ENCODE data around the gene LARGE1.

The LARGE1 gene

GRCh38 chr22:33757802-33758483 lies 162.3 kb downstream of the LARGE1 start:
- FAIRE-seq: no peak

GRCh38 chr22:33757041-33757801 lies 163.1 kb downstream of the LARGE1 start:
- FAIRE-seq: no peak

GRCh38 chr22:33756508-33756949 lies 163.7 kb downstream of the LARGE1 start:
- FAIRE-seq: no peak

GRCh38 chr22:33748714-33749113 lies 171.6 kb downstream of the LARGE1 start:
- FAIRE-seq: no peak

- FAIRE-seq: no peak
These were observed 172.6 kb downstream of the LARGE1 start for GRCh38 chr22:33747576-33748180.

GRCh38 chr22:33747029-33747428 lies 173.2 kb downstream of the LARGE1 start:
- FAIRE-seq: no peak

- FAIRE-seq: no peak
These were observed 173.8 kb downstream of the LARGE1 start for GRCh38 chr22:33746501-33746928.

- no peak for FAIRE-seq
These were observed 174.8 kb downstream of the LARGE1 start for GRCh38 chr22:33745501-33745900.

- FAIRE-seq: no peak
These were observed 176.5 kb downstream of the LARGE1 start for GRCh38 chr22:33743756-33744155.

- no peak for FAIRE-seq
These were observed 179.3 kb downstream of the LARGE1 start for GRCh38 chr22:33741025-33741424.

- FAIRE-seq: no peak
These were observed 180.8 kb downstream of the LARGE1 start for GRCh38 chr22:33739516-33739915.

GRCh38 chr22:33737662-33738061 lies 182.6 kb downstream of the LARGE1 start:
- FAIRE-seq: no peak

GRCh38 chr22:33735978-33736377 lies 184.3 kb downstream of the LARGE1 start:
- no peak for FAIRE-seq

- FAIRE-seq: no peak
These were observed 191.4 kb downstream of the LARGE1 start for GRCh38 chr22:33728847-33729246.

- FAIRE-seq: no peak
These were observed 194.0 kb downstream of the LARGE1 start for GRCh38 chr22:33726294-33726734.

- no peak for FAIRE-seq
These were observed 196.4 kb downstream of the LARGE1 start for GRCh38 chr22:33723915-33724314.

- no peak for FAIRE-seq
These were observed 197.5 kb downstream of the LARGE1 start for GRCh38 chr22:33722816-33723215.

- no peak for FAIRE-seq
These were observed 200.0 kb downstream of the LARGE1 start for GRCh38 chr22:33720166-33720878.

GRCh38 chr22:33717694-33718396 lies 202.4 kb downstream of the LARGE1 start:
- FAIRE-seq: no peak

- no peak for FAIRE-seq
These were observed 204.9 kb downstream of the LARGE1 start for GRCh38 chr22:33715237-33715985.

- no peak for FAIRE-seq
These were observed 209.9 kb downstream of the LARGE1 start for GRCh38 chr22:33710326-33710725.

- no peak for FAIRE-seq
These were observed 212.7 kb downstream of the LARGE1 start for GRCh38 chr22:33707581-33707980.

All from TTC549 (cell line).